Heart left ventricle (tissue), 13 donors: ENCODE results near the gene LTBP4.

Source experiments
- POLR2A ChIP-seq, 2 donors: fragments of 450-650 bp; IDR thresholded peaks; one replicate each; pipeline ENCODE4 v1.6.1; 2017; ENCODE audit warnings: antibody characterized with exemption in 2 of 2, mild to moderate bottlenecking in 2 of 2, moderate library complexity in 2 of 2
- TF ChIP-seq, protein P1 (sequence below), 12 donors: fragments of 200-600 bp; sonication (generic) in 4 of 12; IDR thresholded peaks; one replicate each; pipeline versions ENCODE4 v1.5.0 to v1.8.0; 2018 to 2022; ENCODE audit warnings: antibody characterized with exemption in 12 of 12, mild to moderate bottlenecking in 5 of 12
- donor health status: ischemic (EF 13 %, LVEDD 7.1; RV severe dilation, severe dysfunction).
- donor health status: DM: no; HTN: yes; CAD: no.
- donor health status: DM: no; HTN: no; CAD: no.
- donor health status: ischemic (EF 25% LVEDD 6.9; RV normal size, moderate dysfunction).
- donor health status: ischemic (EF 25% LVEDD 5.7; RV mildly dilated, moderate dysfunction).
- donor health status: ischemic (EF 35%, LVEDD 5.7; RV mildly dilated, moderate dysfunction).
- donor health status: nonischemic (EF 11% LVEDD 7.7; RV severe dilation, severe dysfunction).
- donor health status: DM: yes; HTN: yes; CAD: no.
- donor health status: PGD.
- donor health status: ischemic (EF 29% LVEDD 5.4; RV normal size, mild dysfunction).
- donor health status: nonischemic (EF 23%, LVEDD 6.1; RV moderate dilation, normal function).

DNA sequence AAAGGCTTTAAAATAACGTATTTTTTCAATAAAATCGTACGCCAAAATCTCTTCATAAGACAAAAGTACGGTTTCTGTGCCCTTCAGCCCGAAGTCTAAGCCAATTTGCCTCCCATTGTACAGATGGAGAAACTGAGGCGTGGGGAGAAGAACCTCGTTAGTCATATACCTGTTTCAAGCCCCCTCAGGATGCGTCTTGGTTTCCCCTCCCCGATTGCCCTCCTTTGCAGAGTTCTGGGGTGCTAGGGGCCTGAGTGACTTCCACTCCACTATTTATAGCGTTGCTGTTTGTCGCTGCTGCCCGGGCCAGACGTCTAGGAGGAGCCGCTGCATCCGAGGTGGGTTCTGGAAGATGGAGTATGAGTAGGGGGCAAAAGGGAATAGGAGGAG is 2.3 kb upstream of the LTBP4 start:
- TF ChIP-seq POLR2A (IDR thresholded peaks at IDR 0.05), result no peak
- TF ChIP-seq, protein P1, sequence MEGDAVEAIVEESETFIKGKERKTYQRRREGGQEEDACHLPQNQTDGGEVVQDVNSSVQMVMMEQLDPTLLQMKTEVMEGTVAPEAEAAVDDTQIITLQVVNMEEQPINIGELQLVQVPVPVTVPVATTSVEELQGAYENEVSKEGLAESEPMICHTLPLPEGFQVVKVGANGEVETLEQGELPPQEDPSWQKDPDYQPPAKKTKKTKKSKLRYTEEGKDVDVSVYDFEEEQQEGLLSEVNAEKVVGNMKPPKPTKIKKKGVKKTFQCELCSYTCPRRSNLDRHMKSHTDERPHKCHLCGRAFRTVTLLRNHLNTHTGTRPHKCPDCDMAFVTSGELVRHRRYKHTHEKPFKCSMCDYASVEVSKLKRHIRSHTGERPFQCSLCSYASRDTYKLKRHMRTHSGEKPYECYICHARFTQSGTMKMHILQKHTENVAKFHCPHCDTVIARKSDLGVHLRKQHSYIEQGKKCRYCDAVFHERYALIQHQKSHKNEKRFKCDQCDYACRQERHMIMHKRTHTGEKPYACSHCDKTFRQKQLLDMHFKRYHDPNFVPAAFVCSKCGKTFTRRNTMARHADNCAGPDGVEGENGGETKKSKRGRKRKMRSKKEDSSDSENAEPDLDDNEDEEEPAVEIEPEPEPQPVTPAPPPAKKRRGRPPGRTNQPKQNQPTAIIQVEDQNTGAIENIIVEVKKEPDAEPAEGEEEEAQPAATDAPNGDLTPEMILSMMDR (IDR thresholded peaks at IDR 0.05), result no peak
